Kidney epithelial cell (primary cell): ENCODE measurements around the gene STK17B. TPM values are rescaled to one million over a fixed set of nuclear protein-coding genes. Genes with fewer than 3 reads are reported as not detected.

ENCODE experiments used
- DNase-seq: peaks from one replicate; pipeline ENCODE4 v3.0.0-alpha.2; 2010; ENCODE audit warnings: low read depth
- H3K27me3 ChIP-seq: 2 replicates; pipeline ENCODE4 v1.6.0; 2011; ENCODE audit warnings: low read length; ENCODE audit not compliant: control insufficient read depth, insufficient read depth
- H3K36me3 ChIP-seq: 2 replicates; pipeline ENCODE4 v1.5.1; 2011; ENCODE audit warnings: low read length; ENCODE audit not compliant: control insufficient read depth, insufficient read depth
- H3K4me3 ChIP-seq: 2 replicates; pipeline ENCODE4 v1.5.1; 2011; ENCODE audit warnings: low read depth, mild to moderate bottlenecking, control low read depth, low read length
- total RNA-seq: library from RNA; depleted of rRNA; stranded (reverse); fragments of >200 nt; gene quantifications from 2 replicates; pipeline ENCODE4 v1.2.3, GENCODE V29; 2015
- TF ChIP-seq, protein P1 (sequence below): IDR thresholded peaks from 2 replicates; pipeline ENCODE4 v1.5.1; 2011; ENCODE audit warnings: mild to moderate bottlenecking, moderate library complexity, low read length, control low read depth, inconsistent platforms; ENCODE audit not compliant: insufficient read depth, poor library complexity, severe bottlenecking

Gene STK17B
- total RNA-seq, 1 donor from 2014 or later: 8.2 TPM

DNA sequence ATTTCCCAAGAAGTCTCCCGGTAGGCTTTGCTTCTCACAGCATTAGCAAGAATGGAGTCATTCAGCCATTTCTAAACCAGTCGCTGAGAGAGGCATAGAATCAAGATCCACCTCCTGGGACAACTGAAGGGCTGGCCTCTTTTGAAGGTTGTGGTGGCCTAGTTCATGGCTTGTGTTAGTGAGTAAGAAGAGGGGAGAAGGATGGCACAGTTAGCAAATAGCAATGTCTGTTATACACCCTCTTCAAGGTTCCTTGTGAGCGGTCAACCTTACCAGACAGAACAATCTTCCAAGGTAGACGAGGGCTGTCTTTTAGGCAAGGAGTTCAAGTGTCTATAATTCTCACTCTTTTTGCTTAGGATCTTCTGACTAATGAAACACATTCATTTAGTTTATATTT, 67.3 kb downstream of the STK17B start:
- no peaks in the 10 kb centered on the region for H3K36me3 ChIP-seq
- H3K4me3 ChIP-seq: no peak overlapping the region
- no peak for DNase-seq
- H3K27me3 ChIP-seq: no peaks in the 10 kb centered on the region
- TF ChIP-seq, protein P1, sequence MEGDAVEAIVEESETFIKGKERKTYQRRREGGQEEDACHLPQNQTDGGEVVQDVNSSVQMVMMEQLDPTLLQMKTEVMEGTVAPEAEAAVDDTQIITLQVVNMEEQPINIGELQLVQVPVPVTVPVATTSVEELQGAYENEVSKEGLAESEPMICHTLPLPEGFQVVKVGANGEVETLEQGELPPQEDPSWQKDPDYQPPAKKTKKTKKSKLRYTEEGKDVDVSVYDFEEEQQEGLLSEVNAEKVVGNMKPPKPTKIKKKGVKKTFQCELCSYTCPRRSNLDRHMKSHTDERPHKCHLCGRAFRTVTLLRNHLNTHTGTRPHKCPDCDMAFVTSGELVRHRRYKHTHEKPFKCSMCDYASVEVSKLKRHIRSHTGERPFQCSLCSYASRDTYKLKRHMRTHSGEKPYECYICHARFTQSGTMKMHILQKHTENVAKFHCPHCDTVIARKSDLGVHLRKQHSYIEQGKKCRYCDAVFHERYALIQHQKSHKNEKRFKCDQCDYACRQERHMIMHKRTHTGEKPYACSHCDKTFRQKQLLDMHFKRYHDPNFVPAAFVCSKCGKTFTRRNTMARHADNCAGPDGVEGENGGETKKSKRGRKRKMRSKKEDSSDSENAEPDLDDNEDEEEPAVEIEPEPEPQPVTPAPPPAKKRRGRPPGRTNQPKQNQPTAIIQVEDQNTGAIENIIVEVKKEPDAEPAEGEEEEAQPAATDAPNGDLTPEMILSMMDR: no peak

DNA sequence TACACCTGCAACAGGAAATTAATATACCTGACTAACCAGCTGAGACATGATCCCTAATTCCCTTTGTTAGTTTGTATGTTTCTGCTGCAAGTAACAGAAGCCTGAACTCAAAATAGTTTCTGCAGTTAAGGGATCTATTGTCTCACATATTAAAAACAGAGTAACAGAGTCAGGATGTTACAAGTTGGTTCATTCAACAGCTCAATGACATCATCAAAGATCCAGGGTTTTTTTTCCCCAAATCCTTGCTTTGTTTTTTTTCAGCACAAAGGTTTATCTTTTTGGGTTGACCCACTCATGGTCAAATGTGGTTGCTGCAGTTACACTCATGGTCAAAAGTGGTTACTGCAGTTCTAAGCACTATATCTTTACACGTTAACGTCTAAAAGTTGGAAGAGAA, 67.8 kb downstream of the STK17B start:
- TF ChIP-seq, protein P1: no peak
- DNase-seq: no peak
- H3K36me3 ChIP-seq: no peaks in the 10 kb centered on the region
- H3K27me3 ChIP-seq: no peaks in the 10 kb centered on the region
- H3K4me3 ChIP-seq: no peak overlapping the region

DNA sequence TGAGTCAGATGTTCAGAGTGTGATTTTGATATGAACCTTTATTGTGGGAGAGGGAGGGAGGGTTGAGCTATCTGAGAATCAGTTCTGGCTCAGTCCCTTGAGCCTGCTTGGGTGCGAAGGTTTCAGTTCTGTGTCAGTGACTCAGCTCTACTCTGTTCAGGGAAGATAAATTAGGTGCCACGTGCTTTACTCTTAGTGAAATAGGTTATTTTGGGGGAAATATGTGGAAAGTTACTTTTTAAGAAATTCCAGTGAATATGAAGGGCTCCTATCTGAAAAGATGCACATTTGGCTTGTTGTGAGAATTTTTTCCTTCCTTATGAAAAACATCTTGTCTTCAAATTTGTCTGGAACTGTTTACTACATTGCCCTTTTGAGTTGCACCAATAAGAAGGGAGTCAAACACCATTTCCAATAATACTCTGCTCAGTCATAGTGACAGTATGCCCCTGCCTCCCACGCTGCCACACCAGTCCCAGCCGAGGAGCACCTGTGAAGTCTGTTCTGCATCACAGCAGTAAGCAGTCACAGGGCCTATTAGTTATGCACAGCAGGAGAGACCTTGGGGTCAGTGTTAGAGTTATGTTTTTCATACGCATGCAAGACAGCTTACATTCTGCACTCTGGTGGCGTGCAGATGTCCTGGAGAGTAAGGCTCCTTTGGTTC, 69.9 kb downstream of the STK17B start:
- DNase-seq: no peak
- Histone ChIP-seq H3K27me3 (no peaks in the 10 kb centered on the region), H3K4me3 (no peak overlapping the region), H3K36me3 (no peaks in the 10 kb centered on the region)
- TF ChIP-seq, protein P1: no peak

DNA sequence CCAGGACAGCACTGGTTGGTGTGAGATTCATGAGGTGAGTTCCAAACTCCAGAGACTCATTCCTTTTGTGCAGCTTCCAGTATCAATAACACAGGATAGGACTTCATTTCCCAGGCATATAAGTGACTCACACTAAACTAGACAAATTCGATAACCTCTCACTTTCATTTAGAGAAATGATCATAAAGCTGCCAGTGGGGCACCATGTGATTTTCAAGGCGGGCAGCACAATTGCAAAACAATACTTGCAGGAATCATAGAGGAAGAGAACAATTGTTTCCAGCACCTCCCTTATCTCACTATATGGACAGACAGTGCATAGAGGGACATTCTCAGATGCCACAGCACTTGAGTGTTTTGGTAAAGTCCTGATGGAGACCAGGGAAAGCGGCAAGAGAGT, 71.5 kb downstream of the STK17B start:
- DNase-seq: no peak

DNA sequence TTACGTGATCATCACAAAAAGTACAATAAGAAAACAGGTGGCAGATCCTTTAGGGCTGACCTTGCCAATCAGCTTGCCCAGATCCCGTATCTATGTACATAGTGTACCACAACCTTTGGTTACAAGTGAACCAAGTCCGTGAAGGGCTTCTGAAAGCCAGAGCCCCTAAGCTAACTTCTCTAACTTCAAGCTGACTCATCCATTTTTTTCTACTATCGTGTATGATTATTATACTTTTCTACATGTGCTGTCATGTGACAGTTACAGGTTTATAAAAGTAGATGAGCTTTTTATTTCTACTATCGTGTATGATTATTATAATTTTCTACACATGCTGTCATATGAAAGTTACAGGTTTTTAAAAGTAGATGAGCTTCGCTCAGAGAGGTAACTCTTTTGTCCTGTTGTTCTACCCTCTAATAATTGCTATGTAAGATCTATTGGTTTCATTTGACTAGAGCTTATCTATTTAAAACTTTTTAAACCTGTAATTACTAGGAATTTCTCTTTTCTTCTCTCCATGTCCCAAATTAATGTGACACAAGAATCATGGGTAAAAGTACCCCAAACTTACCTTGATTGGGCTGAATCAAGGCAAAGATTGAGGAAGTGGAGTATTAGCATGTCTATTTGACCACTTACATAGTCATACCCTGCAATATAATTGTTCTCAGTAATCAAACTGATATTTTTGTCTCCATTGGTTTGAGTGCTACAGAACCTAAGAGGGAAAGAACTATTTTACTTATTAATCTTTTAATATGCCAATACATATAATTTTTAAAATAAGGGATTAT, 73.3 kb downstream of the STK17B start:
- Histone ChIP-seq H3K27me3 (no peaks in the 10 kb centered on the region), H3K36me3 (no peaks in the 10 kb centered on the region), H3K4me3 (no peak overlapping the region)
- no peak for DNase-seq
- TF ChIP-seq, protein P1: no peak

More for the DNA sequence above, 71.5 kb downstream of the STK17B start:
- Histone ChIP-seq H3K4me3 (no peak overlapping the region), H3K36me3 (no peaks in the 10 kb centered on the region), H3K27me3 (no peaks in the 10 kb centered on the region)
- TF ChIP-seq, protein P1: no peak
